OCI-LY7 (cell line): ENCODE data around the gene C1orf226. TPM values are rescaled to one million over a fixed set of nuclear protein-coding genes. Genes with fewer than 3 reads are reported as not detected.

ENCODE experiments used
- BruUV-seq: library from RNA; stranded (reverse); fragments of 400-500 nt; replicated peaks from 2 replicates; lab custom pipeline; 2021; lab: Mats Ljungman, UMichigan
- CTCF ChIA-PET: fragments of 300-600 bp; sonication (Branson Sonifier 250); formaldehyde crosslinking; loops from one replicate; lab custom pipeline; 2022; ENCODE audit warnings: antibody characterized with exemption; ENCODE audit not compliant: unreplicated experiment; lab: Charles Lee
- POLR2A ChIA-PET: fragments of 300-600 bp; sonication (Branson Sonifier 250); formaldehyde crosslinking; loops from one replicate; lab custom pipeline; 2022; ENCODE audit warnings: antibody characterized with exemption; lab: Charles Lee
- DNase-seq: peaks from one replicate; pipeline ENCODE4 v3.0.0-alpha.2; 2015; ENCODE audit warnings: low spot score
- H2AFZ ChIP-seq: fragments of 200-600 bp; sonication (generic), shearing (Covaris generic); 2 replicates; pipeline ENCODE4 v1.6.1; 2014; ENCODE audit warnings: mild to moderate bottlenecking, antibody characterized with exemption, low read length, moderate library complexity
- H3K27ac ChIP-seq: fragments of 200-600 bp; sonication (generic); 2 replicates; pipeline ENCODE4 v1.5.1; 2014; ENCODE audit warnings: mixed run types, low read depth, mild to moderate bottlenecking, moderate library complexity, low read length, inconsistent platforms; ENCODE audit not compliant: poor library complexity, severe bottlenecking
- H3K36me3 ChIP-seq: fragments of 200-600 bp; sonication (generic); 2 replicates; pipeline ENCODE4 v1.6.1; 2014; ENCODE audit warnings: mild to moderate bottlenecking, antibody characterized with exemption, low read length, moderate library complexity, mixed read lengths; ENCODE audit not compliant: insufficient read depth
- H3K4me1 ChIP-seq: fragments of 200-600 bp; sonication (generic); 2 replicates; pipeline ENCODE4 v1.5.1; 2014; ENCODE audit warnings: mild to moderate bottlenecking, low read length; ENCODE audit not compliant: insufficient read depth, poor library complexity, severe bottlenecking
- H3K4me2 ChIP-seq: fragments of 200-600 bp; sonication (generic); 2 replicates; pipeline ENCODE4 v1.6.1; 2014; ENCODE audit warnings: mild to moderate bottlenecking, low read length
- H3K4me3 ChIP-seq: fragments of 200-600 bp; sonication (generic); 2 replicates; pipeline ENCODE4 v1.5.1; 2014; ENCODE audit warnings: mild to moderate bottlenecking, low read depth, low read length; ENCODE audit not compliant: poor library complexity, severe bottlenecking
- H3K79me2 ChIP-seq: fragments of 200-600 bp; sonication (generic); 2 replicates; pipeline ENCODE4 v1.6.1; 2016; ENCODE audit warnings: low read depth, mild to moderate bottlenecking, low read length, moderate library complexity, mixed read lengths; ENCODE audit not compliant: insufficient read depth
- H3K9me2 ChIP-seq: fragments of 200-600 bp; sonication (generic); 2 replicates; pipeline ENCODE4 v1.6.1; 2016; ENCODE audit warnings: mild to moderate bottlenecking, low read length, mixed read lengths; ENCODE audit not compliant: insufficient read depth
- H3K9me3 ChIP-seq: fragments of 200-600 bp; sonication (generic); 2 replicates; pipeline ENCODE4 v1.6.1; 2014; ENCODE audit warnings: mild to moderate bottlenecking, mixed run types, low read length, mixed read lengths
- H4K20me1 ChIP-seq: fragments of 200-600 bp; sonication (generic); 2 replicates; pipeline ENCODE4 v1.6.1; 2014; ENCODE audit warnings: mild to moderate bottlenecking, antibody characterized with exemption, low read length, moderate library complexity, mixed read lengths; ENCODE audit not compliant: insufficient read depth
- CTCF ChIP-seq: fragments of 200-600 bp; sonication (generic); conservative IDR thresholded peaks from 2 replicates; pipeline ENCODE4 v1.5.1; 2014; ENCODE audit warnings: mild to moderate bottlenecking, antibody characterized with exemption, low read length, moderate library complexity, mixed read lengths
- EZH2phosphoT487 ChIP-seq: fragments of 200-600 bp; sonication (generic); IDR thresholded peaks from 2 replicates; pipeline ENCODE4 v1.6.1; 2018; ENCODE audit warnings: low read depth, borderline replicate concordance, mild to moderate bottlenecking, mixed run types, antibody characterized with exemption, low read length, moderate library complexity, mixed read lengths
- intact Hi-C: fragments of 100-400 bp; cut with micrococcal nuclease; formaldehyde crosslinking; loops from one replicate; pipeline ENCODE4 v1.10.0; 2022; ENCODE audit not compliant: unreplicated experiment
- total RNA-seq, 2 experiments: library from RNA; depleted of rRNA in 1 of 2; stranded (reverse); fragments of >200 nt in 1 of 2; shearing (Covaris generic) in 1 of 2; gene quantifications; 2 replicates each; pipeline ENCODE4 v1.2.3, GENCODE V29; 2014 to 2022

Gene C1orf226
- total RNA-seq, 2 experiments from 2014 or later, result not detected

GRCh38 chr1:162373541-162374260 is 7.8 kb upstream of the C1orf226 start:
- H3K9me2 ChIP-seq, result no peaks in the 10 kb centered on the region
- no peak overlapping the region for H3K4me2 ChIP-seq
- no peak for TF ChIP-seq EZH2phosphoT487
- no peak for TF ChIP-seq CTCF
- no peak overlapping the region for H3K27ac ChIP-seq
- DNase-seq, result no peak
- POLR2A ChIA-PET, result no interaction called here
- no peak overlapping the region for H3K4me3 ChIP-seq
- no TSS peak for BruUV-seq
- CTCF ChIA-PET, result no interaction called here
- no peaks in the 10 kb centered on the region for H3K79me2 ChIP-seq
- H3K36me3 ChIP-seq, result no peaks in the 10 kb centered on the region
- no peaks in the 10 kb centered on the region for H3K9me3 ChIP-seq
- H4K20me1 ChIP-seq, result no peaks in the 10 kb centered on the region
- intact Hi-C loops, result no loop called here
- no peaks in the 10 kb centered on the region for H3K4me1 ChIP-seq
- no peak overlapping the region for H2AFZ ChIP-seq

- no TSS peak for BruUV-seq
- CTCF ChIA-PET, result no interaction called here
- H3K9me2 ChIP-seq, result no peaks in the 10 kb centered on the region
Observed at GRCh38 chr1:162374406-162374805, 7.1 kb upstream of the C1orf226 start.

More at GRCh38 chr1:162374406-162374805, 7.1 kb upstream of the C1orf226 start:
- no peaks in the 10 kb centered on the region for H3K36me3 ChIP-seq
- no peak overlapping the region for H3K27ac ChIP-seq
- no peak for TF ChIP-seq EZH2phosphoT487
- no peak for TF ChIP-seq CTCF
- H3K4me3 ChIP-seq, result no peak overlapping the region
- no peaks in the 10 kb centered on the region for H4K20me1 ChIP-seq
- intact Hi-C loops, result no loop called here
- DNase-seq, result no peak
- no peak overlapping the region for H3K4me2 ChIP-seq
- H3K9me3 ChIP-seq, result no peaks in the 10 kb centered on the region
- H3K79me2 ChIP-seq, result no peaks in the 10 kb centered on the region
- H2AFZ ChIP-seq, result no peak overlapping the region
- POLR2A ChIA-PET, result no interaction called here
- H3K4me1 ChIP-seq, result no peaks in the 10 kb centered on the region
